GM21526 (cell line): ENCODE results near the gene BCL7A.
A peak's percentile ranks its signal among the peaks of the same experiment; 100 is the strongest.
"Not testable (repeated sequence)": the region's sequence is repeated elsewhere in the genome, so short reads cannot be mapped to it uniquely, and the experiment has no call there.

Experiments
- ATAC-seq: cut with Tn5 transposase; IDR thresholded peaks from one replicate; pipeline ENCODE4 v1.9.1; 2021; ENCODE audit warnings: moderate library complexity; ENCODE audit not compliant: unreplicated experiment, low FRiP score

The BCL7A gene

DNA sequence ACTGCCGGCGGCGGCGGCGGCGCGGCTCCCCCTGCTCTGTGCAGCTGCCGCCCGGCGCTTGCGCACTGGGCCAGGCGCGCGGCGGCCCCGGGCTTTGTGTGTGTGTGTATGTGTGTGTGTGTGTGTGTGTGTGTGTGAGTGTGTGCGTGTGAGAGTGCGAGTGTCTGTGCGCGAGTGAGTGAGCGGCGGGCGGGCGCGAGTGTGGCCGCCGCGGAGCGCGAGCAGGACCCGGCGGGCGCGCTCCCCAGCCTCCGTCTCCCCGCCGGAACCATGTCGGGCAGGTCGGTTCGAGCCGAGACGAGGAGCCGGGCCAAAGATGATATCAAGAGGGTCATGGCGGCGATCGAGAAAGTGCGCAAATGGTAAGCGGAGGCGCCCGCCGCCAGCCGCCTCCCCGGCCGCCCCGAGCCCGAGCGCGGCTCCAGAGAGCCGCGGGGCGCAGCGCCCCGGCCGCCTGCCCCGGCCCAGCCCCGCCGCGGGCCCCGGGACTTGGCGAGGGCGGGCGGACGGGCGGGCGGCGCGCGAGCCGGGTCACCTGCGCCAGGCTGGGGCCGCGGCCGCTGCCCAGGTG lies at the start of gene BCL7A:
Gene BCL7A (plus strand): TSS at position 63 of the 571 bp plus-strand sequence. CDS start 208 bp downstream, at position 271.
- ATAC-seq: no peak

DNA sequence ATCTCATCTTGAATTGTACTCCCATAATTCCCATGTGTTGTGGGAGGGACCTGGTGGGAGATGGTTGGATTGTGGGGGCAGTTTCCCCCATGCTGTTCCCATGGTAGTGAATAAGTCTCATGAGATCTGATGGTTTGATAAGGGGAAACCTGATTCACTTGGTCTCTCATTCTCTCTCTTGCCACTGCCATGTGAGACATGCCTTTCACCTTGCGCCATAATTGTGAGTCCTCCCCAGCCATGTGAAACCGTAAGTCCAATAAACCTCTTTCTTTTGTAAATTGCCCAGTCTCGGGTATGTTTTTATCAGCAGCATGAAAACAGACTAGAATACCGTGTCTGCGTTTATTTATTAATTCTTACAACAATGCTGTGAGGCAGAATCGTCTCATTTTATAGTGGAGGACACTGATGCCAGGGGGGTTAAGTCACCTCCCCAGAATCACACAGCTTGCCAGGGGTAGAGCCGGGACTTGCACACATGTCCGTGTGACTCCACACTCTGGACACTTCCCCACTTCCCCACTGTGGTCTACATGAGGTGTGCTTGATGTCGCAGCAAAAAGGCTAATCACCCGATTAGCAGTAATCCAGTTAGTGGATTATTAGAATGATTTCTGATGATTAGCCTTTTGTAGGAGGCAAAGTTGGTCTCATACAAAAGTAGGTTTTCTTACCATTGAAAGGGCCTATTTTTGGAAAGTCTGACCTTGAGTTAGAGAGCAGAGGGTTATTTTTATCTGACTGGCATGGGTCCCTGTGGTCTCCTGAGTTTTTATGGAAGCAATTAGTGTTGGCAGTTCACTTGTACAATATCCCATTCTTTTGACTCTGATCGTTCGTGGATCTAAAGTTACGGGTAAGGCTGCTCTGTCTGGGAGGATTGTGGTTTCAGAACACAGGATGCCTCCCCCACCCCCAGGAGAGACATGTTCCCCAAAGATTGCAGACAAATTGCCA lies 47.4 kb upstream of the BCL7A start:
- ATAC-seq: no peak

DNA sequence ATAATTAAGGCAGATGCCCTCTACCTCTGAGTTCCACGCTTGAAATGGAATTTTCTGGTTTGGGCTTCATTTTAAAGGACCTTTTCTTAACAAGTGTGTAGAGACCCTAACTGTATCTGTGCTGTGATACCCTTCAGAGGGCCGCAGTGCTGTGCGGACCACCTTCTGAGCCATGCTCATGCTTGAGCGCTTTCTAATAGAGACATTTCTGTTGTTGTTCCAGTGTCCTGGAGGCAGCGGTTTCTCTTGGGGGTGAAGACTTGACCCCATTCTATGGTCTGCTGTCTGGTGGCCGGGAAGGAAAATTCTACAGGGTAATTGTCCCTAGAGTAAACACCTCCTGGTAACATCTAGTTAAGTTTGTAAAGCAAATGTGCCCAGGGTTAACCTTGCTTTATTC lies 46.7 kb upstream of the BCL7A start:
- ATAC-seq: no peak

DNA sequence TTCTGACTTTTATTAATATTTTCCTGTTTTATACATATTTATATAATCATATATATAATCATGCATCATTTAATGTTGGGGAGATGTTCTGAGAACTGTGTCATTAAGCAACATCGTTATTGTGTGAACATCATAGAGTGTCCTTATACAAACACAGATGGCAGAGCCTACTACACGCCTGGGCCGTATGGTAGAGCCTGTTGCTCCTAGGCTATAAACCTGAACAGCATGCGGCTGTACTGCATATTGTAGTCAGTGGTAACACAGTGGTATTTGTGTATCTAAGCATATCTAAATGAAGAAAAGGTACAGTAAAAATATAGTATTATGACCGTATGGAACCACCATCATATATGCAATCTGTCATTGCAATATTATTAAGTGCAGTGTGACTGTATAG lies 44.7 kb upstream of the BCL7A start:
- ATAC-seq: no peak

DNA sequence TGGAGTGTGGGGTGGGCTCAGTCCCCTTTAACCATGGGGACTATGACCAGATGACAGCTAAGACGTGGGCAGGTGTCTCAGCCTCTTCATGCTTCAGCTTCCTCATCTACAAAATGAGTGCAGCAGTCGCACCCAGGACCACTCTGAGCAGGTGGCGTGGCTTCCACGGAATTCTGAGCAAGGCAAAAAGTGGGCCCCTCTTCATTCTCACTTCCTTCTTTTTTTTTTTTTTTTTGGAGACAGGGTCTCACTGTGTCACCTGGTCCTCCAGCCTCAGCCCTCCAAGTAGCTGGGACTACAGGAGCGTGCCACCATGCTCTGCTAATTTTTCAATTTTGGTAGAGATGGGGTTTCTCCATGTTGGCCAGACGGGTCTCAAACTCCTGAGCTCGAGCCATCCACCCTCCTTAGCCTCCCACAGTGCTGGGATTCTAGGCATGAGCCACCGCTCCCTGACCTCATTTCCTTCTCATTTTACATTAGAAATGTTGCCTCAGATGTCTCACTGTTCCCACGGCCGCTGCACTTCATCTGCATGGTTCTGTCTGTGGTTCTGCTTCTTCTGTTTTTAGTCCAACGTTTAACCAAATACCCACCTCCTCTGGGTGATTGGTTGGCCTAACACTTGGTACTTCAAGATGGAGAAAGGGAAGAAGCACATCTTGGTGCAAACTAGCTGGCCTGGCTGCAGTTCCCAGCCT lies 41.3 kb upstream of the BCL7A start:
- ATAC-seq: no peak

DNA sequence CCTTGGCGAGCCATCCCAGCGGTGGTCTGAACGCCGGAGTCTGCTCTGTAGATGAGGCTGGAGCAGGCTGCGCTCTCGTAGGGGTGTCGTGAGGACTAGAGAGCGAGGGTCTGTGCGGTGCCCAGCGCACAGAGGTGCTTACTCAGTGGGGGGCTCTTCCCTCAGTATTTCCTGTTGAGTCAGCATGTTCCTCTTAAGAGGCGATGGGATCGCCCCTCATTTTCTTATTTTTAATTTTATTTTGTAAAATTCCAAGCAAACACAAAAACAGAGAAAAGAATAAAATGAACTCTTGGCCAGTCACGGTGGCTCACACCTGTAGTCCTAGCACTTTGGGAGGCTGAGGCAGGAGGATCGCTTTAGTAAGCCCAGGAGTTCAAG lies 40.8 kb upstream of the BCL7A start:
- ATAC-seq: no peak

DNA sequence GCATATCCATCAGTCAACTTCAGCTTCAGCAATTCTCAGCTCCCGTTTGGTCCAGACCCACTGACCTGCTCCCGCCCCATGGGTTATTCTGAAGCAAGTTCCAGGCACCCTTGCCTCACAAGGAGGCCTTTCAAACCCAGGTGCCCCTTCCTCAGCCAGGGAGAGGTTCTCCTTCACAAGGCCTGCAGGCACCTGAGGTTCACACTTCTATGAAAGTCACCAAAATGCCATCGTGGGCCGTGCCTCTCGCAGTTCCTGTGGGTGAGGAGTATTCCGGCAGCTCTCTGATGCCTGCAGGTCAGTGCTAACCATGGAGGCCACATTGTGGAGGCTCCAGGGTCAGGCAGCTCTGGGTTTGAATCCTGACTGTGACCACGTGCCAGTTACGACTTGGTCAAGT lies 40.2 kb upstream of the BCL7A start:
- no peak for ATAC-seq

DNA sequence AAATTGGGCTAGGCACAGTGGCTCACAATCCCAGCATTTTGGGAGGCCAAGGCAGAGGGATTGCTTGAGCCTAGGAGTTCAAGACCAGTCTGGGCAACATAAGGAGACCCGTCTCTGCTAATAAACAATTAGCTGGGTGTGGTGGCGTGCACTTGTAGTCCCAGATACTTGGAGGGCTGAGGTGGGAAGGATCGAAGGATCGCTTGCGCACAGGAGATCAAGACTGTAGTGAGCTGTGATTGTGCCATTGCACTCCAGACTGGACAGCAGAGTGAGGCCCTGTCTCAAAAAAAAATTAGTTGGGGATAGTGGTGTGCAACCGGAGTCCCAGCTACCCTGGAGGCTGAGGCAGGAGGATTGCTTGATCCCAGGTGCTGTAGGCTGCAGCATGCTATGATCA lies 38.7 kb upstream of the BCL7A start:
- no peak for ATAC-seq

DNA sequence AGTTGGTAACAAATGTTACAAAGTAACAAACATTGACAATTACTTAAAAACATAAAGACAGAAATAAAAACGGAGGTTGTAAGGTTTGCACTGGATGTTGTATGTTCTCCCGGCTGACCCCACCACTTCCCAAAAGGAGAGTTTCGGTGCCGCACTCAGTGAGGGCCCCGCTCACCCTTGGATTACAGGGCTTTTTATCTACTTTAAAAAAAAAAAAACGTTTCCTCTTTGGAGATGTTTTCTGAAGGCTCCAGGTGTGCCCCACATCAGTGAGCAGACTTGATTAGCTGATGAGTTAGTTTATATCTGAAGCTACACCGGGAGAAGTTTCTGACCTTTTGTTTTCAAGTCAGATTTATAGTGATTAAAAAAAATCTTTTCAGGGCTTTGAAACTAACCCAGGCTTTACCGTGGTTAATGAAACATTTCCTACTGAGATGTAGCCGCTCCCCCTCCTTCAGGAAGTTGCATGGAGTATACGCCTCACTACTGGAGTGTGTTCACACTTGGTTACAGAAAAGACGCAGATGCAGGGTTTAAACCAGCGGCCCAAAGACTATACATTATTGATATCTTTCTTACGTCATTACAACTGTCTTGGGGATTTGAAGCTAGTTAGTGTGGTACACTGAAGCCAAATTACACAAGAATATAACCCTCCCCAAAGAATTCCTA lies 38.0 kb upstream of the BCL7A start:
- no peak for ATAC-seq

DNA sequence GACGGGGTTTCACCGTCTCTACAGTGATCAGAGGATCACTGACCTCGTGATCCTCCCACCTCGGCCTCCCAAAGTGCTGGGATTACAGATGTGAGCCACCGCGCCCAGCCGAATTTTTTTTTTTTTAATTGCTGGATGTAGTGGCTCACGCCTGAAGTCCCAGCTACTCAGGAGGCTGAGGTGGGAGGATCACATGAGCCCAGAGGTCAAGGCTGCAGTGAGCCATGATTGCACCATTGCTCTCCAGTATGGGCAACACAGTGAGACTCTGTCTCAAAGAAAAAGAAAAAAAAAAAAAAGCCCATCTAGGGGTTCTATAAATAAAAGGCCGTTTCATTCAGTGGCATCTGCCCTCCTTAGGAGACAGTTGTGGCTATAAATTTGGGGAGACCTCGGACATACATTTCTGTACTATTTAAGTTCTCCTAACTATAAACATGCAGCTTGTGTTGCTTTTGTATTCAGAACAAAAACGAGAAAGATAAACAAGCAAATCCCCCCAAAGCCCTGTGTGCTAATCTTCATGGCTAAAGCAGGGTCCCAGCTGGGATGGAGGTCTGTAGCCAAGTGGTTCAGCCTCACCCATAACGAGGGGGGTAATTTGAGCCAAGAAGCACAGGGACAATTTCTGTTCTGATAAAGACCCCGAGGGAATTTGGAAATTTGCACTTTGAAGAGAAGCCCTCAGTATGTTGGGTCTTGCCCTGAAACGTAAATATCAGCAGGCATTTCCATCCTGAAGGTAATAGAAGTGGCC lies 35.0 kb upstream of the BCL7A start:
- ATAC-seq: no peak

DNA sequence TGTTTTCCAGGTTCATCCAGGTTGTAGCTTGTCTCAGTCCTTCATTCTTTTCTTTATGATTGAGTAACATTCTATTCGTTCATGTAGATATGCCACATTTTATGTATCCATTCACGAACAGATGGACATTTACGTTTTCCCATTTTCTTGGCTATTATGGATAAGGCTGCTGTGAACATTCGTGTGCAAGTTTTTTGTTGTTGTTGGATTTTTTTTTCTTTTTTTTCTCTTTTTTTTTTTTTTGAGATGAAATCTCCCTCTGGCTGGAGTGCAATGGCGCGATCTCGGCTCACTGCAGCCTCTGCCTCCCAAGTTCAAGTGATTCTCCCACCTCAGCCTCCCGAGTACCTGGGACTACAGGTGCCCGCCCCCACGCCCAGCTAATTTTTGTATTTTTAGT lies 33.2 kb upstream of the BCL7A start:
- not testable (repeated sequence) for ATAC-seq

DNA sequence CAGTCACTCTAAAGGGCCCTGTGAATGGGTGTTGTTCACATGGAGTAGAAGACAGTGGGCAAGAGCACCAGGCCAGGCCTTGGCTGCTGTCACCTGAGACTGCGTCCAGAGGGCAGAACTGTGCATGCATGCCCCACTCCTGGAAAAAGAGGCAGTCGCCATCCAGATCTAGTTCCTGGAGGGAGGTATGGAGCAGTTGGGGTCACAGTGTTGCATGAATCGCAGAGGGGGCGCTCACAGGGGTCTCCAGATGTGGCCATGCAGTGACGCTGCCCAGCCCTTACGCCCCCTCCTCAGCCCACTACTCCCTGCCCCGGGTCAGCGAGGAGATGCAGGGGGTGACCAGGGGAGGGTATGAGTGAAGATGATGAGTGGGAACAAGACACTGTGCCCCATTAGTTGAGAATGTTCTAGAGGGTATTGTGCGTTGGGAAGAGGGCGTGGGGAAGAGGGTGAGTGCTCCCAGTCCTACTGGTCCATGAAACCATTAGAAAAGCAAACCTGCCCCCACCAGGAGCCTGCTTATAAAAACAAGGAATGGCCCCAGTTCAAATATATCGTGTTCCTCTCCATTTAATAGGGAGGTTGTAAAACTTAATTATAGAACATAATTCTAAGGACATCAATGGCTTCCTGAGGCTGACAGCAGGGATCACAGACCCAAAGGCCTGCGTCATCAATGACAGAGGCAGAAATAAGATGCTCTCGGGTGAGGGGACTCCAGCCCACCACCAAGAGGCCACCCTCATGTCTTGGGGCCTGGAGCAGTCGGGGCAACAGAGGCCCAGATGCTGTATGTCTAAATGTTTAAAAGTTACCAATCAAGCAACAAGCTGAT lies 32.2 kb upstream of the BCL7A start:
- ATAC-seq: no peak

DNA sequence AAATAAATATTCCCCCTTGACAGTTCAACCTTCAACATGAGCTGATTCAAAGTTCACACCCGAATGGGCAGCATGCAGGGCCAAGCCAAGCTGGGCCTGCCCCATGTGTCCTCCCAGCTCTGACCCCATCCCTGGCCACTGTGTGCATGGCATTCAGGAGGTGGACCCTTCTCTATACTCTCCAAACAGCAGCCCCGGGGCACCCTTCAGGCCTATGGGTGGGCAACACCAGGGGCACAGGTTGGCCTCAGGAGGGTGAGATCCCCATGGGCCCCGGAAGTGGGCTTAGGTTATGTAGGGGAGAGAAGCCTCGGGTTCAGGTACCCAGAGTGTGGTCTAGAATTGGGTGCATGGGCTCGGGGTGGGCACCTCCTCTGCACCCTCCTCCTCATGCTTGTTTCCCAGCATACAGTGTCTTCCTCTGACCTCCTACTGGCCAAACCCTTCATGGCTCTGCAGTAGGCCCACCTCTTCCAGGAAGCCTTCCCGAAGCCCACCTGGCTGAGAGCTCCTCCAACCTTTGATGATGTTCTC lies 31.5 kb upstream of the BCL7A start:
- no peak for ATAC-seq

DNA sequence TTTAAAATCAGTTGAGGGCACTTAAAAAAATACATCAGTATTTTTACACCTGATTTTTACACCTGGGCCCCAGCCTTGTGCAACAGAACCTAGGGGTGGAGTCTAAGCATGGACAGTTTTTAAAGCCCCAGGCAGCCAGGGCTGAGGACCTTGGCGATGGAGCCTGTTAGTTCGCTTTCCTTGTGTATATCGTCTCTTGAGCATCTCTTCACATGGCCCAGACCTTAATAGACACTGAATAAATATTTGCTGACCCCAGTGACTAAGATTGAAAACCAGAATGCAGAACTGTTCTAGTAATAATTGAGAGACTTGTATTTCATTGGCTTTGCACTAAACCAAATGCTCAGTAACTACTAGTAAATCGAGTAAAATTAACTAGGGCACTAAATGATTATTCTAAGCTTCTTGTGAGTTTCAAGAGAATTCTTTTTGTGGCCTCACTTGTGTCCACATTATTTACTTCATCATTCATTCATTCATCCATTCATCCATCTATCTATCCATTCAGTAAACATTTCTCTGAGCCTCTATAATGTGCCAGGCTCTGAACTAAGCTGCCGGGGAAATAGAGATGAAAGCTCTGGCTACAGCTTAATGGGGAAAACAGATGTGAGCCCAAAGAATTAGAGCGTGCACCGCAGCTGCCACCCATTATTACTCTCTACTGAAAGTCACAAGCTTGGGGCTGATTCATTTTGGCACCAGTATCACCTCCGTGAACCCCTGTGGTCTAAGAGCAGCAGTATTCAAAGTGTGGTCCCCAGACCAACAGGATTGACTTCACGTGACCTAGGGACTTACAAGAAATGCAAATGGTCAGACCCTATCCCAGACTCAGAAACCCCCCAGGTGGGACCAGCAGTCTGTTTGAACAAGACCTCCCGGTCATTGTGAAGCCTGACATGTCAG lies 30.7 kb upstream of the BCL7A start:
- ATAC-seq: peak; percentile 55

DNA sequence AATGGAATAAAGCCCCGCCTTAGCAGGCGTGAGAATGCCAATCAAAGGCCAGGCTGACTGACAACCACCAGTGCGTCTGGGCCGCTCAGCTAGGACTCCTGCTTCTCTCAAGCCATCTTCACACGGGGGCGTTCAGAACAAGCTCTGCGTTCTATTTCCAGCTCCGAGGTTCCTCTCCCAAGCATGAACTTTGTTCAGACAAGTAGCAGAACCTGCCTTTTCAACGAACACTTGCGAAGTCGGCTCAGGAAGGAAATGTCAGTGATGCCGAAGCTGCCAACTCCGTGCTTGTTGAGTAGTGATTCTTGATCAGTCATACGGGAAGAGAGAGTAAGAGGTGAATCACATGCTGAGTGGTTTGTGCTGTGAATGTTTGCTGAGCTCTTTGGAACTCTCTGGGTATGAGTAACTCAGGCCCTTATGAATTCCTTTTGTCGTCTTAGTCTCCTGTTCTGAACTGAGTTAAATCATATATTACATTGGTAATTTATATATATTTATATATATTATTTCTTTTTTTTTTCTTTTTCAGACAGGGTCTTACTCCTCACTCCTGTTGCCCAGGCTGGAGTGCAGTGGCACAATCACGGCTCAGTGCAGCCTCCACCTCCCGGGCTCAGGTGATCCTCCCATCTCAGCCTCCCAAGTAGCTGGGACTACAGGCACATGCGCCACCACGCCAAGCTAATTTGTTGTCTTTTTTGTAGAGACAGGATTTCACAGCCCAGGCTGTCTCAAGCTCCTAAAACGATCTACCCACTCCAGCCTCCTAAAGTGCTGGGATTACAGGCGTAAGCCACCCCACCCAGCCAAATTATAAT lies 29.4 kb upstream of the BCL7A start:
- ATAC-seq: no peak

DNA sequence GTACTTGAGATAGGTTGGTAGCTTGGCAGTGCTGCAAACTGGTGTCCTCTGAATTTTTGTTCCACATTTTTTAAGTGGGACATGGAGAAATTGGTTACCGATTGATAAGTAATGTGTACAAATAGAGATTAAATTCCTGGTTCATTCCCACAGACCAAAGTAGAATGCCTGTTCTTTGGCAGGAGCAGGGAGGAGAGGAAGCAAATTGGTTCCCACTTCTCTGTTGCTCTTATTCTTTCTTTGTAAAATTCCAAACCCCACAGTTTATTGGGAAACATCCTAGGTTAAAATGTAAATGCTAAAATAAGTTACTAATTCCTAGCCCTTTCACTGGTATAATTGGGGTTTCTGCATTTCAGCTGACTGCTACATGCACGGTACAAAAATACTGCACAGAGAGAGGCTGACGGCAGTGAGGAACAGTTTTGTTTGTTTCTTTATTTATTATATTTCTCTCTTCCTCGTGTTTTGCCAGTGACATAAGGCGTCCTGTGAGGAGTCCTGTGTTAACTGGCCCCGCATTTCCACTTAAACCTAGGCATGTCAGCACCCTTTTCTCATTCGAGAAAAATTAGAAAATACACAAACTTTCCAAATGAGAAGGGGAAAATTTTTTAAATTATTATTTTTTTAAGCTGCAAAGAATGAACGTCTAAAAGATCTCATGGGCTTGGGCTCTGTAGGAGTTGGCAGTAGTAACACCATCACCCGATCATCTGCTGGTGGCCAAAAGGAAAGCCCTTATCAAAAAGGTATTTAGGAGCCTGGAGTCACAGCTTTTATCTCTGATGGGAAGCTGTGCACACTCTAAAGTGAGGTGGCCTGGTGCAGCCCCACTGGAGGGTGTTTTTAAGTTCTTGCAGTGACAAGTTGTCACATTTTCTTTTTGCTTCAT lies 25.4 kb upstream of the BCL7A start:
- no peak for ATAC-seq
